Caco-2 (cell line): ENCODE results near the gene TFAP2B. TPM values are rescaled to one million over a fixed set of nuclear protein-coding genes. Genes with fewer than 3 reads are reported as not detected.

Experiments
- BruUV-seq: library from RNA; stranded (reverse); fragments of 400-500 nt; replicated peaks from 2 replicates; lab custom pipeline; 2021; lab: Mats Ljungman, UMichigan
- CTCF ChIA-PET: fragments of 300-600 bp; sonication (Branson Sonifier 250); formaldehyde crosslinking; loops from one replicate; lab custom pipeline; 2022; ENCODE audit warnings: antibody characterized with exemption; lab: Charles Lee
- POLR2A ChIA-PET: fragments of 300-600 bp; sonication (Branson Sonifier 250); formaldehyde crosslinking; loops from one replicate; lab custom pipeline; 2022; ENCODE audit warnings: antibody characterized with exemption; lab: Charles Lee
- DNase-seq, 2 experiments: peaks; one replicate each; pipeline versions ENCODE4 v3.0.0 to v3.0.0-alpha.2; 2020 to 2022
- H3K27me3 ChIP-seq: replicated peaks from 2 replicates; pipeline ENCODE4 v1.6.0; 2011; ENCODE audit warnings: low read length; ENCODE audit not compliant: control insufficient read depth, insufficient read depth
- H3K36me3 ChIP-seq: 2 replicates; pipeline ENCODE4 v1.5.1; 2011; ENCODE audit warnings: low read length; ENCODE audit not compliant: control insufficient read depth, insufficient read depth
- H3K4me1 ChIP-seq: fragments of 250-450 bp; sonication (Bioruptor Pico); 2 replicates; pipeline ENCODE4 v1.5.1; 2020; ENCODE audit warnings: mild to moderate bottlenecking
- H3K4me3 ChIP-seq: 2 replicates; pipeline ENCODE4 v1.5.1; 2011; ENCODE audit warnings: low read depth, mild to moderate bottlenecking, control low read depth, low read length
- H3K9me3 ChIP-seq: fragments of 250-450 bp; sonication (Bioruptor Pico); 2 replicates; pipeline ENCODE4 v1.5.1; 2020; ENCODE audit warnings: mild to moderate bottlenecking, moderate library complexity
- H3K27ac Mint-ChIP-seq: one replicate; pipeline ENCODE4 v1.8.0; 2022; ENCODE audit warnings: mixed read lengths; ENCODE audit not compliant: unreplicated experiment
- H3K27me3 Mint-ChIP-seq: one replicate; pipeline ENCODE4 v1.8.0; 2022; ENCODE audit warnings: mixed read lengths; ENCODE audit not compliant: insufficient read depth, unreplicated experiment
- H3K36me3 Mint-ChIP-seq: one replicate; pipeline ENCODE4 v1.8.0; 2022; ENCODE audit warnings: mild to moderate bottlenecking, mixed read lengths; ENCODE audit not compliant: insufficient read depth, unreplicated experiment
- H3K4me1 Mint-ChIP-seq: one replicate; pipeline ENCODE4 v1.8.0; 2022; ENCODE audit warnings: low read depth, mixed read lengths; ENCODE audit not compliant: unreplicated experiment
- H3K4me3 Mint-ChIP-seq: one replicate; pipeline ENCODE4 v1.8.0; 2022; ENCODE audit warnings: mild to moderate bottlenecking, moderate library complexity, mixed read lengths; ENCODE audit not compliant: unreplicated experiment
- H3K9me3 Mint-ChIP-seq: one replicate; pipeline ENCODE4 v1.8.0; 2022; ENCODE audit warnings: mixed read lengths; ENCODE audit not compliant: unreplicated experiment
- intact Hi-C: fragments of 100-400 bp; cut with micrococcal nuclease; formaldehyde crosslinking; loops from one replicate; pipeline ENCODE4 v1.10.0; 2022; ENCODE audit not compliant: unreplicated experiment
- total RNA-seq: library from RNA; stranded (reverse); gene quantifications from 2 replicates; pipeline ENCODE4 v1.2.3, GENCODE V29; 2022
- TF ChIP-seq, protein P1 (sequence below), 2 experiments: fragments of 200-600 bp in 1 of 2; IDR thresholded peaks; 1 replicate in 1 of 2; 2 replicates in 1 of 2; pipeline versions ENCODE4 v1.5.1 to v1.8.0; 2011 to 2022; ENCODE audit warnings: antibody characterized with exemption in 1 of 2, control low read depth in 1 of 2, inconsistent platforms in 1 of 2, low read depth in 1 of 2, low read length in 1 of 2, mild to moderate bottlenecking in 1 of 2, moderate library complexity in 1 of 2; ENCODE audit not compliant: insufficient read depth in 1 of 2, severe bottlenecking in 1 of 2, unreplicated experiment in 1 of 2

Gene TFAP2B
- total RNA-seq, 1 experiment from 2014 or later = not detected

- TF ChIP-seq, protein P1, sequence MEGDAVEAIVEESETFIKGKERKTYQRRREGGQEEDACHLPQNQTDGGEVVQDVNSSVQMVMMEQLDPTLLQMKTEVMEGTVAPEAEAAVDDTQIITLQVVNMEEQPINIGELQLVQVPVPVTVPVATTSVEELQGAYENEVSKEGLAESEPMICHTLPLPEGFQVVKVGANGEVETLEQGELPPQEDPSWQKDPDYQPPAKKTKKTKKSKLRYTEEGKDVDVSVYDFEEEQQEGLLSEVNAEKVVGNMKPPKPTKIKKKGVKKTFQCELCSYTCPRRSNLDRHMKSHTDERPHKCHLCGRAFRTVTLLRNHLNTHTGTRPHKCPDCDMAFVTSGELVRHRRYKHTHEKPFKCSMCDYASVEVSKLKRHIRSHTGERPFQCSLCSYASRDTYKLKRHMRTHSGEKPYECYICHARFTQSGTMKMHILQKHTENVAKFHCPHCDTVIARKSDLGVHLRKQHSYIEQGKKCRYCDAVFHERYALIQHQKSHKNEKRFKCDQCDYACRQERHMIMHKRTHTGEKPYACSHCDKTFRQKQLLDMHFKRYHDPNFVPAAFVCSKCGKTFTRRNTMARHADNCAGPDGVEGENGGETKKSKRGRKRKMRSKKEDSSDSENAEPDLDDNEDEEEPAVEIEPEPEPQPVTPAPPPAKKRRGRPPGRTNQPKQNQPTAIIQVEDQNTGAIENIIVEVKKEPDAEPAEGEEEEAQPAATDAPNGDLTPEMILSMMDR (IDR thresholded peaks at IDR 0.05; ENCODE audit: insufficient read depth in 1 of 2, low read depth in 1 of 2, low read length in 1 of 2, severe bottlenecking in 1 of 2, unreplicated experiment in 1 of 2) = no peak
- no peaks in the 10 kb centered on the region for H3K9me3 Mint-ChIP-seq
- peak overlapping the region; percentile 27 for H3K4me3 Mint-ChIP-seq
- ChIA-PET POLR2A (no interaction called here), CTCF (no interaction called here)
- no peak for DNase-seq
- no peaks in the 10 kb centered on the region for H3K36me3 ChIP-seq
- no peaks in the 10 kb centered on the region for H3K36me3 Mint-ChIP-seq
- no peaks in the 10 kb centered on the region for H3K27me3 ChIP-seq
- H3K4me1 Mint-ChIP-seq = peaks cover 21% of the 10 kb centered on the region
- H3K4me3 ChIP-seq = no peak overlapping the region
- no TSS peak for BruUV-seq
- intact Hi-C loops = no loop called here
- no peaks in the 10 kb centered on the region for H3K9me3 ChIP-seq
- H3K27me3 Mint-ChIP-seq = peaks cover 25% of the 10 kb centered on the region
- H3K4me1 ChIP-seq = peaks cover 5% of the 10 kb centered on the region; the same call in 1 of the 2 replicates
- H3K27ac Mint-ChIP-seq = peak overlapping the region; percentile 72
Measured at GRCh38 chr6:50819904-50820868, 1.5 kb downstream of the TFAP2B start.

DNA sequence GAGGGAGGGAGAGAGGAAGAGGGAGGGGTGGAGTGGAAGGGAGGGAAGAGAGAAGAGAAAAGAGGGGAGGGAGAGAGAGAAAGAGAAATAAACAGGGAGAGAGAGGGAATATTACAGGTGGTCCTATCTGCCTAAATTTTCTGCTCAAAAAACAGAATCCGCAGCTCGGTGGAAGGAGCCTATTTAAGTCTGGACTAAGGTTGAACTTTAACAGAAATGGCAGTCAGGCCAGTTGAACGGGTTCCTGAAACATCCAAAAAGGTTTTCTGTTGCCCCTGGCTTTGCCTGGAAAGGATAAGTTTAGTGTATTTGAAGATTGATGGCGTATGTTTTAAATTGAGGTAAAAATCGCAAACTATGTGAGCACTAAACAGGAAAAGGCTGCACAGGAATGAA is 2.2 kb downstream of the TFAP2B start:
- peaks cover 30% of the 10 kb centered on the region for H3K27me3 Mint-ChIP-seq
- no TSS peak for BruUV-seq
- ChIA-PET POLR2A (no interaction called here), CTCF (no interaction called here)
- no peak for DNase-seq
- TF ChIP-seq, protein P1 (IDR thresholded peaks at IDR 0.05; ENCODE audit: insufficient read depth in 1 of 2, low read depth in 1 of 2, low read length in 1 of 2, severe bottlenecking in 1 of 2, unreplicated experiment in 1 of 2) = no peak
- H3K36me3 Mint-ChIP-seq = no peaks in the 10 kb centered on the region
- Histone ChIP-seq H3K9me3 (no peaks in the 10 kb centered on the region), H3K27me3 (no peaks in the 10 kb centered on the region), H3K4me3 (no peak overlapping the region), H3K36me3 (no peaks in the 10 kb centered on the region), H3K4me1 (peaks cover 5% of the 10 kb centered on the region; the same call in 1 of the 2 replicates)
- peaks cover 21% of the 10 kb centered on the region for H3K4me1 Mint-ChIP-seq
- no peak overlapping the region for H3K27ac Mint-ChIP-seq
- H3K4me3 Mint-ChIP-seq = peak overlapping the region; percentile 30
- no peaks in the 10 kb centered on the region for H3K9me3 Mint-ChIP-seq
- intact Hi-C loops = no loop called here

DNA sequence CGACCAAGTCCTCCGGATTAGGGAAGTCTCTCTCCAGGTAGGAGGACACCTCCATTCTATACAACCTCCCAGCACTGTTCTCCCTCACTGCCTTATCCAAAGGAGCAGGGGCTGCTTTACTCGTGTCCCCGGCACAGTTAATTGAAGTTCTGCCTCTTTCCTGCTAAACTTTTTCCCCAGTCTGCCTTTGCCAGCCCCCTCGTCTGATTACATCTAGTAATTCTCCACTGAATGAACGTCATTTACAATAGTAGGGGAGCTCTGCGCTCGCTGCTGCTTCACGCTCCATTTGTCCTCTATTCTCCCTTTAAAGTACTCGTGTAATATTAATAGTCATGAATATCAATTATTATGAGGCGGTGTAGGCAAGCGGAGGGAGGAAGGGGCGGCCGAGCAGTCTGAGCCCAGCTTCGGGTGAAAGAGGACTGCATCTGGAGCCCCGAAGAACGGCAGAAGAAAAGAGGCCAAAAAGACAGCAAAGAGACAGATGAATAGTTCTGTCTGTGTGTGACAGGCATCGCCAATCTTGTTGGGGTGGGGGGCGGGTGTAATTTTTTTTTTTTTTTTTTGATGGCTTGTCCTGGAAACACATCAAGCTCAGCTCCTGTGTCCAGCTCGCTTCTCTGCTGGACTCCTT is 2.9 kb downstream of the TFAP2B start:
- BruUV-seq = no TSS peak
- no peaks in the 10 kb centered on the region for H3K36me3 Mint-ChIP-seq
- ChIA-PET POLR2A (no interaction called here), CTCF (no interaction called here)
- no peaks in the 10 kb centered on the region for H3K36me3 ChIP-seq
- H3K9me3 Mint-ChIP-seq = no peaks in the 10 kb centered on the region
- intact Hi-C loops = no loop called here
- TF ChIP-seq, protein P1 (IDR thresholded peaks at IDR 0.05; ENCODE audit: insufficient read depth in 1 of 2, low read depth in 1 of 2, low read length in 1 of 2, severe bottlenecking in 1 of 2, unreplicated experiment in 1 of 2) = no peak
- H3K27ac Mint-ChIP-seq = no peak overlapping the region
- peaks cover 30% of the 10 kb centered on the region for H3K27me3 Mint-ChIP-seq
- H3K4me3 Mint-ChIP-seq = peak overlapping the region; percentile 30
- no peaks in the 10 kb centered on the region for H3K9me3 ChIP-seq
- peaks cover 21% of the 10 kb centered on the region for H3K4me1 Mint-ChIP-seq
- no peaks in the 10 kb centered on the region for H3K27me3 ChIP-seq
- no peak overlapping the region for H3K4me3 ChIP-seq
- H3K4me1 ChIP-seq = peaks cover 5% of the 10 kb centered on the region; the same call in 1 of the 2 replicates
- DNase-seq = no peak
